Measurements from ENCODE around the gene SNX32.
"Not testable (repeated sequence)": the region's sequence is repeated elsewhere in the genome, so short reads cannot be mapped to it uniquely, and the experiment has no call there.

Gene SNX32

GRCh38 chr11:65887723-65888162 lies 54.0 kb downstream of the SNX32 start:
- DNase-seq: no peak

GRCh38 chr11:65888163-65888814 lies 54.5 kb downstream of the SNX32 start, which contains the start of gene FIBP:
TSS of gene FIBP (minus strand) at chr11:65888471. CDS start at chr11:65888418, 53 bp downstream.
- DNase-seq: peak; percentile 90

DNA sequence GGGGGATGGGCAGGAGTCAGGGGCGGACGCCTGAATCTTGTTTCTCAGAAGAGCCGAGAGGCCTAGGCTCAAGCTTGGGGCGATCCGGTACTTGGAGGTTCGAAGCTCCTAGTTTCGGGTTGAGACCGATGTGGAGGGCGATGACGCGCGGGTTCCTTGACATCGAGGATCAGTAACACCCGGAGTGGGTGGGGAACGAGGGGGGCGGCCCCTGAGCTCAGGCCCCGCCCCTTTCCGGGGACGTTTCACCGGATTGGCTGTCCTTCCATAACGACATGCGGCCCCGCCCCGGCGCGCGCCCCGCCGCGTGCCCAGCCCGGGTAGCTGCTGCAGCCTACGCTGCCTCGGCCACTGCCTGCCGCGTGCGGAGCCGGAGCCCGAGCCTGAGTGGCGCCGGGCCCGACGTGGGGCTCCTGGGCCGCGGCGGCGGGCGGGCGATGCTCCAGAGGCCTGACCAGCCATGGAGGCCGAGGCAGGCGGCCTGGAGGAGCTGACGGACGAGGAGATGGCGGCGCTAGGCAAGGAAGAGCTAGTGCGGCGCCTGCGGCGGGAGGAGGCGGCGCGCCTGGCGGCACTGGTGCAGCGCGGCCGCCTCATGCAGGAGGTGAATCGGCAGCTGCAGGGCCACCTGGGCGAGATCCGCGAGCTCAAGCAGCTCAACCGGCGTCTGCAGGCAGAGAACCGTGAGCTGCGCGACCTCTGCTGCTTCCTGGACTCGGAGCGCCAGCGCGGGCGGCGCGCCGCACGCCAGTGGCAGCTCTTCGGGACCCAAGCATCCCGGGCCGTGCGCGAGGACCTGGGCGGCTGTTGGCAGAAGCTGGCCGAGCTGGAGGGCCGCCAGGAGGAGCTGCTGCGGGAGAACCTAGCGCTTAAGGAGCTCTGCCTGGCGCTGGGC lies 56.8 kb downstream of the SNX32 start, which contains the start of gene CCDC85B:
TSS of gene CCDC85B (plus strand) at position 350 of the 895 bp plus-strand sequence. CDS start at position 461, 111 bp downstream.
- peak; percentile 98 for DNase-seq

DNA sequence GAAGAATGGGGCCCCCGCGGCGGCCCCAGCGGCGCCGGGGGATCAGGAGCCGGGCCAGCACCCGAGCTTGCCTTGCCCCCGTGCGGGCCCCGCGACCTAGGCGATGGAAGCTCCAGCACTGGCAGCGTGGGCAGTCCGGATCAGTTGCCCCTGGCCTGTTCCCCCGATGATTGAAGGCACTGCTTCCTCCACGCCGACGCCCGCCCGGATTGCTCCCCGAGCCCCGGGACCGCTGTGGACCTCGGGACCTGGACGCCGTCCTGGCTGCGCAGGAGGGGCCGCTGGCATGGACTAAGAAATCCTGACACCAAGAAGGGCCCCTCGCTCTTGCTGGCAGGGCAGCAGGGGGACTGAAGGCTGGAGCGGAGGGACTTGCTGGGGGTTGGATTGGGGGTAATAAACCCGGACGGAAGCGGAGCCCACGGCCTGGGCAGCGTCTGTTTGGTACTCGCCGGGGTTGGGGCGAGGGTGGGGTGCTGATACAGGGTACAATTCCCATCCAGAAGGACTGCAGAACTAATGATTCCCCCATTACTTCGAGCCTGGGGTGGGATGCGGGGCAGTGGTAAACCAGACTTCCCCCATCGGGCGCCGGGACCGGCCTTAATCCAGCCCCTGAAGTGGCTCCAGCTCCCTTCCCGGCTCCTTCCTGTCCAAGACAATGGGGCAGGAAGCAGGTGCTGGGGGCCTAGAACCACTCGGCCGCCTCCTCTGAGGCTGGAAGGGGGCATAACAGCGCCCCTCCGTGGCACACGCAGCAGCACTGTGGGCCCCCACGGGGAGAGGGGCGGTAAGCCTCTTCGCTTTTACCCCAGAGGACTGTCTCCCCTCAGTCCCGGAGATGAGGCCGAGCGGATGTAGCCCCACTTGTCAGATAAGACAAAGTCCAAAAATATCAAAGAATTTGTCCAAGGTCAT lies 57.7 kb downstream of the SNX32 start:
- no peak for DNase-seq

- not testable (repeated sequence) for DNase-seq
These were observed 58.4 kb downstream of the SNX32 start for GRCh38 chr11:65892137-65892540.

GRCh38 chr11:65892661-65893317 lies 59.0 kb downstream of the SNX32 start:
- DNase-seq: no peak

DNA sequence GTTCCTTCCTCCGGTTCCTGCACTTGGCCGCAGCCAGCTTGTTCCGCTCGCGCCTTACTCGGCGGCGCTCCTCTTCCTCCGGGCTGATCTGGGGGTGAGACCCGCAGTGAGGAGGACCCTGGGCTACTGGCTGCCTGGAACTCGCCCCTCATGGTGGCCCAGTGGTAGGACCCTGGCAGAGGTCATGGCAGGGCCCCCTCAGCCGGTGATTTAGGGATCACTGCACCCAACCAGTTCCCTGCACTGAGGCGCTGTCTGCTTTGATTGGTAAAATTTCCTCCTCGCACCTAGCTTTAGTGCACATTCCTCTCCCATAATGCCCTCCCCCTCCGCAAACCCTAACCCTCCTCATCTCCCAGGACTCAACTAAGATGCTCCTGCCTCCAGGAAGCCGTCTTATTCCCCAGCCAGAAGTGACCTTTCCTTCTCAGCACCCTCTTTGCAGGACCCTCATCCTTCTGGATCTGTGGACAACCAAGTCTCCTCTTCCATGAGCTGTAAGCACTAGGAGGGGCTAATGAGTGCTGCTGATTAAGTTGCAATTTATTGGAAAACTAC lies 60.4 kb downstream of the SNX32 start:
- peak; percentile 35 for DNase-seq

DNA sequence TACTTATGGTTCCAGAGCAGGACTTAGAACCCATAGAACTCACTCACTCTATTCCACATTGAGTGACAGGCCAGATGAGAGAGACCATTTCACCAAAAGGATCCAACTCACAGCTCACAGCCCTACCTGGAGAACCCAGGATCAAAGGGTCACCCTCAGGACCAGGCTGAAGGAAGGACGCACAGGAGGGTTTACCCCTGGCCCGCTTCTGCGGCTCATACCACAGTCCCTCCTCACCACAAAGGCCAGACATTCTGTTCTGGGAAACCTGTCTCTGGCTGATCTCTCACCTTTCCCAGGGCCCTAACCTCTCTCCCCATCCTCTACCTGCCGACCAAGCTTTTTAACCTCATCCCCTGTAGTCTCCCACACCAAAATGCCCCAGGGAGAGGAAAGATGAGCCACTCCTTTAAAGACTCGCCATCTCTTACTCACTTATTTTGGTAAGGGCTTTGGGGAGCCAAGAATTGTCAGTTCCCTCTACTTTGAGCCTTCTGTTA lies 61.8 kb downstream of the SNX32 start:
- no peak for DNase-seq

DNA sequence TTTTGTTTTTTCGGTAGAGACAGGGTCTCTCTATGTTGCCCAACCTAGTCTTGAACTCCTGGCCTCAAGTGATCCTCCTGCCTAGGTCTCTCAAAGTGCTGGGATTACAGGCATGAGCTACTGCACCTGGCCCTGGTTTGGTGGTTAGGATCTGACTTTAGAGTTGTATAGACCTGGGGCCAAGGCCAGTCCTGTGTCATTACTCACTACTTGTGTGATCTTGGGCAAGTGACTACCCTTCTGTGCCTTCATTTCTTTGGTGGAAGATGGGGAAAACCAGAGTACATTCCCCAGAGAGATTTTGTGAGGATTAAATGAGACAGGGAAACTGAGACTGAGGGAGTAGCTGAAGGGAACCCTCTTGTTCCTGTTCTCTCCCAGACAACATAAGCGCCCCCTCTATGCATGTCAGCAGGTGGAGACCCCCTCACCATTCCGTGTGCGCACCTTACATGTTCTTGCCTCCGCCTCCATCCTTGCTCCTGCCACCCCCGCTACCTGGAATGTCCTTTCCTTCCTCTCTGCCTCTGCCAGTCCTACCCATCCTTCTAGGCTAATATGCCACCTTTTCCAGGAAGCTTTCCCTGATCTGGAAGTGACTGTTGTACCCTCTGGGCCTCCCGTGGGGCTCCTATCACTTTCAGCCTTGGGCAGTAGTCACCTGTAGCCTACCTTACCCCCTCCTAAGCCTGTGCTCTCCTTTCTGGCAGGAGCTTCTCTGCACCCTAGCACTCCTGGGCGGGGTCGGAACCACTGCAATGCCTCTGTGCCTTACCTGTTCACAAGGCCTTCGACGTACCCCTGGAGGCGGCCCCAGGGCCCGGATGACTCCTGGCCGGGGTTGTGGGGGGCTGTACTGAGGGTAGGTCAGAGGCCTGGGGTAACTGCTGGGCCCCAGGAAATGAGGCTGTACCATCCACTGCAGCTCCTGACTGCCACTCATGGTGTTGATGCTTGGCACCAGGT lies 62.6 kb downstream of the SNX32 start:
- DNase-seq: no peak

GRCh38 chr11:65897020-65897471 lies 63.3 kb downstream of the SNX32 start:
- no peak for DNase-seq

DNA sequence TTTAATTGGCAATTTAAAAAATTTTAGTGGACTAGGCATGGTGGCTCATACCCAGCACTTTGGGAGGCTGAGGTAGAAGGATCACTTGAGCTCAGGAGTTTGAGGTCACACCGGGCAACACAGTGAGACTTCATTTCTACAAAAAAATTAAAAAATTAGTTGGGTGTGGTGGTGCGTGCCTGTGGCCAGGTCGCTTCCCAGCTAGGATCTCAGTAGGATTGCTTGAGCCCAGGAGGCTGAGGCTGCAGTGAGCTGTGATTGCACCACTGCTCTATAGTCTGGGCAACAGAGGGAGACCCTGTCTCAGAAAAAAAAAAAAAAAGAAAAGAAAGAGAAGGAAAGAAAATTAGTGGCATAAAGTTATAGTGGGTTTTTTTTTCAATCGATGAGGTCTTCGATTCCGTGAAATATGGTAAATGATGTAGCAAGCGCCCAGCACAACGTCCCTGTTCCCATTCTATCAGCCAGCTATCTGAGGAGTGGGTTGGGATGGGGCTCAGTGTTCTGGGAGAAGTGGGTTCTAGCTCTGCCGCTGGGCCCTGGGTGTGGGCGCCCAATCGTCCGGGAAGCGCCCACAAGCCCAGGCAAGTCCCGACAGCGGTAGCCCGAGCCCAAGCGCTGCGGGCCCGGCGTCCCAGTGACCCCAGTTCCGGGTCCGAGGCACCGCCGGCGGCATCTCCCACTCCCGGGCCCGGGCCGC lies 65.0 kb downstream of the SNX32 start:
- no peak for DNase-seq

DNA sequence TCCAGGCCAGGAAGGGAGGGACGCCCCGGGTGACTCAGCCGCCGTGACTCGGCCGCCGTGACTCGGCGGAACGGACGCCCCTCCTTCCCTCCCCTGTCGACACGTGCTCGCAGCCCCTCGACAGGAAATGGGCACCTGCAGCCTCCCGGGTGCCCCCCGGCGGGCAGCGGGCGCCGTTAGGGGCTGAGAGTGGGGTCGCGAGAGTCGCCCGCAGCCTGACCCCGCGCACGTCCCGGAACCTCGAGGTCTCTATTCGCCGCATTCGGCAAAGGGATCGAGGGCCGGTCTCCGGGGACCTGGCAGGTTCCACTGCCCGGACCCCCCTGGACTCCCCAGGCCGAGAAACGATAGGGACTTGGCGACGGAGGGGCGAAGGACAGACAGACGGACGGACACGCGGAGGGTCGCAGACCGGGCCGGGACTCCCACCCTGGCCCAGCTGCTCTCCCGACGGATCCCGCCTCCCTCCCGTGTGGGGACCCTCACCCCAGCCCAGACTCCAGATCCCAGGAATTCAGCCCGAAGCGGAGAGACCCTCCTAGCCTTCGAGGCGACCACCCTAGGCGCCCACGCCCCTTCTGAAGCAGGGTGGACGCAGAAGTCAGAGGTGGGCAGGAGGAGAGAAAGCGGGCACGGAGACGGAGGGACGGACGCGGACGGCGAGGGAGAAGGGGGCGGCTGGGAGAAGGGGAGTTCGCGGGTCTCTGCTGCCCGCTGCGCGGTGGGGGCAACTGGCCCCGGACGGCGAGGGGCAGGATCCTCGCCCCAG lies 65.8 kb downstream of the SNX32 start:
- peak; percentile 30 for DNase-seq

GRCh38 chr11:65900125-65900898 lies 66.5 kb downstream of the SNX32 start, which contains the start of gene FOSL1:
TSS of gene FOSL1 (minus strand) at chr11:65900388. CDS start at chr11:65900339, 49 bp downstream.
- DNase-seq: peak; percentile 93

GRCh38 chr11:65900899-65901180 lies 67.1 kb downstream of the SNX32 start:
- no peak for DNase-seq

DNA sequence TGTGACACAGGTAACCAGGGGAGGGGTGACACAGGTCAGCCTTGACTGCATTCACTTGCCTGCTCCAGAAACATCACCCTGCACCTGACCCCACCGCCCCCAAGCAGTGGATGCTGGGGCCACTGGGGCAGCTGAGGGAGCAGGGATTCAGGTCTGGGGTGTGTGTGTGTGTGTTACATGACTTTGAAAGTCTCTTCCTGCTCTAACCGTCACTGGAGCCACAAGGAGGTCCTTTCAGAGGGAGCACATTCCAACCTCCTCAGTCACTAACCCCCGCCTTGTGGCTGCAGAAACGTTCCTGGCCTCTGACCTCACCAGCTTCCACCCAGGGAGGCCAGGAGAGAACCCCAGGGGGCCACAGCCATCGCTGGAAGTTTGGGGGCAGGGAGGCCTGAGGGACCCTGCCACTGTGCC lies 69.3 kb downstream of the SNX32 start:
- DNase-seq: no peak
